ENCODE measurements around the gene SPINK9.

- no peak for TF ChIP-seq CTCF (IDR thresholded peaks at IDR 0.05; ENCODE audit: low read depth, low read length, poor library complexity, severe bottlenecking)
- TF ChIP-seq EZH2phosphoT487 (IDR thresholded peaks at IDR 0.05; ENCODE audit: borderline replicate concordance, low read length): no peak
These were observed 28.9 kb upstream of the SPINK9 start for GRCh38 chr5:148306446-148306845.
